ENCODE results near the gene GTF2H4. TPM values are rescaled to one million over a fixed set of nuclear protein-coding genes. Genes with fewer than 3 reads are reported as not detected.
"Not testable (repeated sequence)": the region's sequence is repeated elsewhere in the genome, so short reads cannot be mapped to it uniquely, and the experiment has no call there.

GTF2H4 gene
- total RNA-seq, 2 experiments from 2014 or later, result 30.5 to 48.7 TPM

DNA sequence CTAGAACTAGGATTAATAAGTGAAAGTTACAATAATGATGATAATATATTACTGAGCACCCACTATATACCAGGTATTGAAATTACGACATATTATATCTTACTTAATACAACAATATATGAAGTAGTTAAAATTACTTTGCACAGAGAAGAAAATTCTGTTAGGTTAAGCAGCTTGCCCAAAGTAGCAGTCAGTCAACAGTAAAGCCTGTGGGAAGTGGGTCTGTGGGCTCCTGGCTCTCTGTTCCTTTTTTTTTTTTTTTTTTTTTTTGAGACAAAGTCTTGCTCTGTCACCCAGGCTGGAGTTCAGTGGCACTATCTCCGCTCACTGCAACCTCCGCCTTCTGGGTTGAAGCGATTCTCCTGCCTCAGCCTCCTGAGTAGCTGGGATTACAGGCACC, 4.8 kb upstream of the GTF2H4 start:
- intact Hi-C loops (cut with micrococcal nuclease; ENCODE audit: unreplicated experiment), result no loop called here
- Histone ChIP-seq H3K9me2 (ENCODE audit: insufficient read depth, low read length) (no peaks in the 10 kb centered on the region), H3K4me3 (ENCODE audit: low read depth, low read length, poor library complexity, severe bottlenecking) (no peak overlapping the region), H2AFZ (ENCODE audit: low read length) (peak overlapping the region; percentile 81; the same call in 1 of the 2 replicates), H3K79me2 (ENCODE audit: insufficient read depth, low read depth, low read length) (peaks cover 2% of the 10 kb centered on the region; the same call in 1 of the 2 replicates), H3K4me1 (ENCODE audit: insufficient read depth, low read length, poor library complexity, severe bottlenecking) (peaks cover 18% of the 10 kb centered on the region), H3K36me3 (ENCODE audit: insufficient read depth, low read length) (peaks cover 7% of the 10 kb centered on the region; the same call in 1 of the 2 replicates), H4K20me1 (ENCODE audit: insufficient read depth, low read length) (no peaks in the 10 kb centered on the region), H3K27ac (ENCODE audit: low read depth, low read length, poor library complexity, severe bottlenecking) (peak overlapping the region; percentile 8), H3K4me2 (ENCODE audit: low read length) (peak overlapping the region; percentile 21), H3K9me3 (ENCODE audit: low read length) (no peaks in the 10 kb centered on the region)
- ChIA-PET POLR2A (interaction anchor here (1.7 kb wide), 1 partner anchor 9 kb away, joined by 4 read pairs; no protein-coding TSS in a partner anchor), CTCF (ENCODE audit: unreplicated experiment) (no interaction called here)
- DNase-seq (ENCODE audit: low spot score), result peak; percentile 30
- TF ChIP-seq, protein P1, sequence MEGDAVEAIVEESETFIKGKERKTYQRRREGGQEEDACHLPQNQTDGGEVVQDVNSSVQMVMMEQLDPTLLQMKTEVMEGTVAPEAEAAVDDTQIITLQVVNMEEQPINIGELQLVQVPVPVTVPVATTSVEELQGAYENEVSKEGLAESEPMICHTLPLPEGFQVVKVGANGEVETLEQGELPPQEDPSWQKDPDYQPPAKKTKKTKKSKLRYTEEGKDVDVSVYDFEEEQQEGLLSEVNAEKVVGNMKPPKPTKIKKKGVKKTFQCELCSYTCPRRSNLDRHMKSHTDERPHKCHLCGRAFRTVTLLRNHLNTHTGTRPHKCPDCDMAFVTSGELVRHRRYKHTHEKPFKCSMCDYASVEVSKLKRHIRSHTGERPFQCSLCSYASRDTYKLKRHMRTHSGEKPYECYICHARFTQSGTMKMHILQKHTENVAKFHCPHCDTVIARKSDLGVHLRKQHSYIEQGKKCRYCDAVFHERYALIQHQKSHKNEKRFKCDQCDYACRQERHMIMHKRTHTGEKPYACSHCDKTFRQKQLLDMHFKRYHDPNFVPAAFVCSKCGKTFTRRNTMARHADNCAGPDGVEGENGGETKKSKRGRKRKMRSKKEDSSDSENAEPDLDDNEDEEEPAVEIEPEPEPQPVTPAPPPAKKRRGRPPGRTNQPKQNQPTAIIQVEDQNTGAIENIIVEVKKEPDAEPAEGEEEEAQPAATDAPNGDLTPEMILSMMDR (conservative IDR thresholded peaks at IDR 0.05; ENCODE audit: low read length), result no peak
- no peak for TF ChIP-seq EZH2phosphoT487 (IDR thresholded peaks at IDR 0.05; ENCODE audit: borderline replicate concordance, low read depth, low read length)
- no TSS peak for BruUV-seq (replicated peaks)

DNA sequence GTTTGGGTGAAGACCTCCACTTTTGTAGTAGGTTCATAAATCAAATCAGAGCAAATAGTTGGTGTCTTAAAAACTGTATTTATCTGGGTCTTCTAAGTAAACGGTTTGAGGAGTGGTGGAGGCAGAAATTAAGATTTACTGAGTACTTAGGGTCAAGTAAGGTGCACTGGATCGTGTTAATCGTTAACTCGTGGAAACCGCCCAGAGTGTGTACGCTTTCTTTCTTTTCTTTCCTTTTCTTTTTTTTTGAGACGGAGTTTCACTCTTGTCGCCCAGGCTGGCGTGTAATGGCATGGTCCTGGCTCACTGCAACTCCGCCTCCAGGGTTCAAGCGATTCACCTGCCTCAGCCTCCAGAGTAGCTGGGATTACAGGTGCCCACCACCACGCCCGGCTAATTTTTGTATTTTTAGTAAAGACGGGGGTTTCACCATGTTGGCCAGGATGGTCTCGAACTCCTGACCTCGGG, 683 bp upstream of the GTF2H4 start:
- H3K4me3 ChIP-seq (ENCODE audit: low read depth, low read length, poor library complexity, severe bottlenecking), result peak overlapping the region; percentile 91
- H3K36me3 ChIP-seq (ENCODE audit: insufficient read depth, low read length), result peaks cover 24% of the 10 kb centered on the region; the same call in 1 of the 2 replicates
- POLR2A ChIA-PET, result interaction anchor here (0.6 to 3.0 kb wide), 6 partner anchors 12 to 186 kb away, joined by 3 to 15 read pairs (median 4); no protein-coding TSS in a partner anchor
- peak overlapping the region; percentile 46 for H3K4me2 ChIP-seq (ENCODE audit: low read length)
- CTCF ChIA-PET (ENCODE audit: unreplicated experiment); H4K20me1 ChIP-seq (ENCODE audit: insufficient read depth, low read length); H3K9me2 ChIP-seq (ENCODE audit: insufficient read depth, low read length); BruUV-seq (replicated peaks); H3K27ac ChIP-seq (ENCODE audit: low read depth, low read length, poor library complexity, severe bottlenecking); H3K9me3 ChIP-seq (ENCODE audit: low read length); DNase-seq (ENCODE audit: low spot score): not testable (repeated sequence)
- peaks cover 24% of the 10 kb centered on the region for H3K4me1 ChIP-seq (ENCODE audit: insufficient read depth, low read length, poor library complexity, severe bottlenecking)
- intact Hi-C loops (cut with micrococcal nuclease; ENCODE audit: unreplicated experiment), result loop anchor here (5.0 kb wide), 1 partner anchor 350 kb away; the partner anchor contains the start of genes GNL1 and PRR3
- H2AFZ ChIP-seq (ENCODE audit: low read length), result peak overlapping the region; percentile 47; the same call in 1 of the 2 replicates
- H3K79me2 ChIP-seq (ENCODE audit: insufficient read depth, low read depth, low read length), result peaks cover 11% of the 10 kb centered on the region; the same call in 1 of the 2 replicates

DNA sequence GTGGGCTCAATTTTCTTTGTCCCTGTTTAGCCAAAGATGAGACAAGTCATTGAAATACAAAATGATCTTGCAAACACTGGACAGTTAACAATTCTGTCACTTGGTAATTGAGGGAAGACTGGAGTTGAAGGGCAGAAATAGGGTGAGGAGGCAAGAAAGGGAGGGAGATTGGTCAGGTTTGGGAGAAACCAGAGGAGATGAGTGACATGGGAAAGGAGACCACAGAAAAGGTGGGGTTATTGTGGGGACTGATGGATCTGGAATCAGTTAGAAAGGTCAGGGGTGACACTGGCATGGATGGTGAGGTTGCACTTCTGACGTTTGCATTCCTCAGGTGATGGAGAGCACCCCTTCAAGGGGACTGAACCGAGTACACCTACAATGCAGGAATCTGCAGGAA, 693 bp downstream of the GTF2H4 start:
- peak overlapping the region; percentile 96 for H3K4me2 ChIP-seq (ENCODE audit: low read length)
- intact Hi-C loops (cut with micrococcal nuclease; ENCODE audit: unreplicated experiment), result loop anchor here (5.0 kb wide), 1 partner anchor 351 kb away; the partner anchor contains the start of genes GNL1 and PRR3
- CTCF ChIA-PET (ENCODE audit: unreplicated experiment), result no interaction called here
- no peaks in the 10 kb centered on the region for H3K9me3 ChIP-seq (ENCODE audit: low read length)
- H3K4me1 ChIP-seq (ENCODE audit: insufficient read depth, low read length, poor library complexity, severe bottlenecking), result peaks cover 13% of the 10 kb centered on the region
- TF ChIP-seq, protein P1 (conservative IDR thresholded peaks at IDR 0.05; ENCODE audit: low read length), result no peak
- TF ChIP-seq EZH2phosphoT487 (IDR thresholded peaks at IDR 0.05; ENCODE audit: borderline replicate concordance, low read depth, low read length), result no peak
- H3K36me3 ChIP-seq (ENCODE audit: insufficient read depth, low read length), result peaks cover 37% of the 10 kb centered on the region; the same call in 1 of the 2 replicates
- POLR2A ChIA-PET, result interaction anchor here (3.0 kb wide), 1 partner anchor 26 kb away, joined by 15 read pairs; no protein-coding TSS in a partner anchor
- H3K4me3 ChIP-seq (ENCODE audit: low read depth, low read length, poor library complexity, severe bottlenecking), result peak overlapping the region; percentile 91
- H3K79me2 ChIP-seq (ENCODE audit: insufficient read depth, low read depth, low read length), result peaks cover 11% of the 10 kb centered on the region; the same call in 1 of the 2 replicates
- no peak for DNase-seq (ENCODE audit: low spot score)
- no TSS peak for BruUV-seq (replicated peaks)
- H3K27ac ChIP-seq (ENCODE audit: low read depth, low read length, poor library complexity, severe bottlenecking), result no peak overlapping the region
- H2AFZ ChIP-seq (ENCODE audit: low read length), result peak overlapping the region; percentile 89; the same call in 1 of the 2 replicates
- no peaks in the 10 kb centered on the region for H3K9me2 ChIP-seq (ENCODE audit: insufficient read depth, low read length)
- H4K20me1 ChIP-seq (ENCODE audit: insufficient read depth, low read length), result no peaks in the 10 kb centered on the region

DNA sequence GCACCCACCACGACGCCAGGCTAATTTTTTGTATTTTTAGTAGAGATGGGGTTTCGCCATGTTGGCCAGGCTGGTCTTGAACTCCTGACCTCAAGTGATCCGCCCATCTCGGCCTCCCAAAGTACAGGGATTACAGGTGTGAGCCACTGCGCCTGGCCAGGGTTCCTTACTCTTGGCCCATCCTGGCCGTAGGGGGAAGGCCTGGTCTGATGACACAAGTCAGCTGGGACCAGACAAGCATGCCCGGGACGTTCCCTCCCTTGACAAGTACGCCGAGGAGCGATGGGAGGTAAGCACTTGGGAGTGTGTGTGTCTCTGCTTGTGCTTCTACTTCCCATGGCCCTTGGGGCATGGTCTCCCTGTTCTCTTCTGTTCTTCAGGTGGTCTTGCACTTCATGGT, 2.5 kb downstream of the GTF2H4 start:
- POLR2A ChIA-PET, result interaction anchor here (0.6 kb wide), 1 partner anchor 482 kb away, joined by 4 read pairs; no protein-coding TSS in a partner anchor
- H3K4me3 ChIP-seq (ENCODE audit: low read depth, low read length, poor library complexity, severe bottlenecking); CTCF ChIA-PET (ENCODE audit: unreplicated experiment); H3K4me2 ChIP-seq (ENCODE audit: low read length); H3K9me2 ChIP-seq (ENCODE audit: insufficient read depth, low read length); BruUV-seq (replicated peaks); H4K20me1 ChIP-seq (ENCODE audit: insufficient read depth, low read length); intact Hi-C loops (cut with micrococcal nuclease; ENCODE audit: unreplicated experiment); H3K9me3 ChIP-seq (ENCODE audit: low read length); DNase-seq (ENCODE audit: low spot score); H3K27ac ChIP-seq (ENCODE audit: low read depth, low read length, poor library complexity, severe bottlenecking); H2AFZ ChIP-seq (ENCODE audit: low read length): not testable (repeated sequence)
- peaks cover 16% of the 10 kb centered on the region; the same call in 1 of the 2 replicates for H3K79me2 ChIP-seq (ENCODE audit: insufficient read depth, low read depth, low read length)
- peaks cover 37% of the 10 kb centered on the region; the same call in 1 of the 2 replicates for H3K36me3 ChIP-seq (ENCODE audit: insufficient read depth, low read length)
- peaks cover 22% of the 10 kb centered on the region for H3K4me1 ChIP-seq (ENCODE audit: insufficient read depth, low read length, poor library complexity, severe bottlenecking)
